Neural cell (in vitro differentiated cells): Measurements from ENCODE around the gene CYP4A22.

Source experiments
- CTCF ChIP-seq: fragments of 450-650 bp; IDR thresholded peaks from 2 replicates; pipeline ENCODE4 v1.5.1; 2014; ENCODE audit warnings: antibody characterized with exemption, mild to moderate bottlenecking, moderate library complexity; ENCODE audit not compliant: poor library complexity, severe bottlenecking
- SMC3 ChIP-seq: fragments of 450-650 bp; conservative IDR thresholded peaks from 2 replicates; pipeline ENCODE4 v1.6.1; 2014; ENCODE audit warnings: antibody characterized with exemption, mild to moderate bottlenecking, moderate library complexity; ENCODE audit not compliant: poor library complexity

GRCh38 chr1:47172782-47173181, 35.5 kb downstream of the CYP4A22 start:
- TF ChIP-seq CTCF (no peak), SMC3 (no peak)
